Sigmoid colon (tissue), 4 donors: ENCODE data around the gene RNF144A.

ENCODE experiments used
- EP300 ChIP-seq, 4 donors: sonication (generic); formaldehyde crosslinking; IDR thresholded peaks; one replicate each; pipeline ENCODE4 v1.6.1; 2017; ENCODE audit warnings: antibody characterized with exemption in 4 of 4
- POLR2A ChIP-seq, 2 donors: fragments of 450-650 bp; IDR thresholded peaks; one replicate each; pipeline ENCODE4 v1.6.1; 2016; ENCODE audit warnings: antibody characterized with exemption in 2 of 2, mild to moderate bottlenecking in 2 of 2, moderate library complexity in 2 of 2
- POLR2AphosphoS5 ChIP-seq, 4 donors: sonication (generic); formaldehyde crosslinking; IDR thresholded peaks; one replicate each; pipeline ENCODE4 v1.6.1; 2017; ENCODE audit warnings: antibody characterized with exemption in 4 of 4
- TF ChIP-seq, protein P1 (sequence below), 4 experiments: fragments of 450-650 bp in 3 of 4; fragments of 200-600 bp in 1 of 4; IDR thresholded peaks; one replicate each; pipeline ENCODE4 v1.5.1; 2016 to 2019; ENCODE audit warnings: antibody characterized with exemption in 4 of 4, mild to moderate bottlenecking in 3 of 4, moderate library complexity in 2 of 4

DNA sequence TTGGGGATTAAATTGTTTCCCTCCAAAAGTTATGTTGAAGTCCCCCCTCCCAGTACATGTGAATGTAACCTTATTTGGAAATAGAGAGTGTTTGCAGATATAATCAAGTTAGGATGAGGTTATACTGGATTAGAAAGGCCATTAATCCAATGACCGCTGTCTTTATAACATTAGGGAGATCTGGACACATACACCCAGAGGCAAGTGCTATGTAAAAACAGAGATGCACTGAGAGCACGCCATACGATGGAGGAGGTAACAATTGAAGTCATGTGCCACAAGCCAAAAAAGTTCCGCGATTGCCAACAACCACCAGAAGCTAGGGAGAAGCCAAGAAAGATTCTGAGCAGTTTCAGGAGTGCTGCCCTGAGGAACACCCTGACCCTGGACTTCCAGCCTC lies 153.3 kb downstream of the RNF144A start:
- TF ChIP-seq, protein P1, sequence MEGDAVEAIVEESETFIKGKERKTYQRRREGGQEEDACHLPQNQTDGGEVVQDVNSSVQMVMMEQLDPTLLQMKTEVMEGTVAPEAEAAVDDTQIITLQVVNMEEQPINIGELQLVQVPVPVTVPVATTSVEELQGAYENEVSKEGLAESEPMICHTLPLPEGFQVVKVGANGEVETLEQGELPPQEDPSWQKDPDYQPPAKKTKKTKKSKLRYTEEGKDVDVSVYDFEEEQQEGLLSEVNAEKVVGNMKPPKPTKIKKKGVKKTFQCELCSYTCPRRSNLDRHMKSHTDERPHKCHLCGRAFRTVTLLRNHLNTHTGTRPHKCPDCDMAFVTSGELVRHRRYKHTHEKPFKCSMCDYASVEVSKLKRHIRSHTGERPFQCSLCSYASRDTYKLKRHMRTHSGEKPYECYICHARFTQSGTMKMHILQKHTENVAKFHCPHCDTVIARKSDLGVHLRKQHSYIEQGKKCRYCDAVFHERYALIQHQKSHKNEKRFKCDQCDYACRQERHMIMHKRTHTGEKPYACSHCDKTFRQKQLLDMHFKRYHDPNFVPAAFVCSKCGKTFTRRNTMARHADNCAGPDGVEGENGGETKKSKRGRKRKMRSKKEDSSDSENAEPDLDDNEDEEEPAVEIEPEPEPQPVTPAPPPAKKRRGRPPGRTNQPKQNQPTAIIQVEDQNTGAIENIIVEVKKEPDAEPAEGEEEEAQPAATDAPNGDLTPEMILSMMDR (IDR thresholded peaks at IDR 0.05): no peak
- no peak for TF ChIP-seq POLR2A (IDR thresholded peaks at IDR 0.05)
- no peak for TF ChIP-seq EP300 (IDR thresholded peaks at IDR 0.05)
- TF ChIP-seq POLR2AphosphoS5 (IDR thresholded peaks at IDR 0.05): no peak
